ENCODE measurements around the gene BMPR1A.
"Not testable (repeated sequence)": the region's sequence is repeated elsewhere in the genome, so short reads cannot be mapped to it uniquely, and the experiment has no call there.

DNA sequence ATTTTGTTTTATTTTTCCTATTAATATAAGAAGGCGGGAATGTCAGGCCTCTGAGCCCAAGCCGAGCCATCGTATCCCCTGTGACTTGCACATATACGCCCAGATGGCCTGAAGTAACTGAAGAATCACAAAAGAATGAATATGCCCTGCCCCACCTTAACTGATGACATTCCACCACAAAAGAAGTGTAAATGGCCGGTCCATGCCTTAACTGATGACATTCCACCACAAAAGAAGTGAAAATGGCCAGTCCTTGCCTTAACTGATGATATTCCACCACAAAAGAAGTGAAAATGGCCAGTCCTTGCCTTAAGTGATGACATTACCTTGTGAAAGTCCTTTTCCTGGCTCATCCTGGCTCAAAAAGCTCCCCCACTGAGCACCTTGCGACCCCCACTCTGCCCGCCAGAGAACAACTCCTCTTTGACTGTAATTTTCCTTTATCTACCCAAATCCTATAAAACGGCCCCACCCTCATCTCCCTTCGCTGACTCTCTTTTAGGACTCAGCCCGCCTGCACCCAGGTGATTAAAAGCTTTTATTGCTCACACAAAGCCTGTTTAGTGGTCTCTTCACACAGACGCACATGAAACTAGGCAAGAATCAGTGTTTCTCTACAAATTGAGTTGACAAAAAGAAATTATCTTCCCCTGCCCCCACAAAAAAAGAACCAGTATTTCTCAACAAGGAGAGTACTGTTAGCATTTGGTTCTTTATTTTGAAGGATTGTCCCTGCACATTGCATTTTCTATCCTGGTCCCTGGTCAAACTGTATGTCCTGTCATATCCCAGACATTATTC, 108.8 kb downstream of the BMPR1A start:
- TF ChIP-seq, protein P1, sequence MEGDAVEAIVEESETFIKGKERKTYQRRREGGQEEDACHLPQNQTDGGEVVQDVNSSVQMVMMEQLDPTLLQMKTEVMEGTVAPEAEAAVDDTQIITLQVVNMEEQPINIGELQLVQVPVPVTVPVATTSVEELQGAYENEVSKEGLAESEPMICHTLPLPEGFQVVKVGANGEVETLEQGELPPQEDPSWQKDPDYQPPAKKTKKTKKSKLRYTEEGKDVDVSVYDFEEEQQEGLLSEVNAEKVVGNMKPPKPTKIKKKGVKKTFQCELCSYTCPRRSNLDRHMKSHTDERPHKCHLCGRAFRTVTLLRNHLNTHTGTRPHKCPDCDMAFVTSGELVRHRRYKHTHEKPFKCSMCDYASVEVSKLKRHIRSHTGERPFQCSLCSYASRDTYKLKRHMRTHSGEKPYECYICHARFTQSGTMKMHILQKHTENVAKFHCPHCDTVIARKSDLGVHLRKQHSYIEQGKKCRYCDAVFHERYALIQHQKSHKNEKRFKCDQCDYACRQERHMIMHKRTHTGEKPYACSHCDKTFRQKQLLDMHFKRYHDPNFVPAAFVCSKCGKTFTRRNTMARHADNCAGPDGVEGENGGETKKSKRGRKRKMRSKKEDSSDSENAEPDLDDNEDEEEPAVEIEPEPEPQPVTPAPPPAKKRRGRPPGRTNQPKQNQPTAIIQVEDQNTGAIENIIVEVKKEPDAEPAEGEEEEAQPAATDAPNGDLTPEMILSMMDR (IDR thresholded peaks at IDR 0.05), result not testable (repeated sequence)
- TF ChIP-seq POLR2AphosphoS5, TCF7L2 (IDR thresholded peaks at IDR 0.05; ENCODE audit: low read depth, low read length): not testable (repeated sequence)

Measured in Panc1 (cell line).